ENCODE measurements around the gene BORCS8.
"Not testable (repeated sequence)": the region's sequence is repeated elsewhere in the genome, so short reads cannot be mapped to it uniquely, and the experiment has no call there.

The BORCS8 gene

DNA sequence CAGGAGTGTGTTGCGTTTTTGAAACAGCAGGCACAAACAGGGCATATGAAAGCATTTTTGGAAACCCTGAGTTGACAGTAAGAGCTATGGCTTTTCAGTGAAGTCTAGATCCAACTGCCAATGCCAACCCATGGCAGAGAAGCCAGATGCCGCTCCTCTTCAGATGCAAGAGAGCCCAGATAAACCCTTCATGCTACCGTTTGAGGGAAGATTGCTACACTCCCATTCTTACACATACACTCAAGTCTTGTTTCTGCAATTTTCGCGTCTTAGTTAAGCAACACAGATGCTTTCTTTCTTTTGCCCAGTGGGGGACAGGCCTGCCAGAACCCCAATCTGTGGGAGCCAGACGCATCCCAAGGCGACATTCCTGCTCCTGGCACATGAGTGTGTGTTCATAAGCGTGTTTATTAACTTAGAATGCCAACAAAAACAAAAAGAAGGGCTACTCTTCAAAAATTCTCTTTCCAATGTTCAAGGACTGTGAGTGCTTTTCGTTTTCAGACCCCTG lies 10.4 kb downstream of the BORCS8 start:
- DNase-seq (ENCODE audit: low read depth in 1 of 2, low spot score in 1 of 2), result no peak

DNA sequence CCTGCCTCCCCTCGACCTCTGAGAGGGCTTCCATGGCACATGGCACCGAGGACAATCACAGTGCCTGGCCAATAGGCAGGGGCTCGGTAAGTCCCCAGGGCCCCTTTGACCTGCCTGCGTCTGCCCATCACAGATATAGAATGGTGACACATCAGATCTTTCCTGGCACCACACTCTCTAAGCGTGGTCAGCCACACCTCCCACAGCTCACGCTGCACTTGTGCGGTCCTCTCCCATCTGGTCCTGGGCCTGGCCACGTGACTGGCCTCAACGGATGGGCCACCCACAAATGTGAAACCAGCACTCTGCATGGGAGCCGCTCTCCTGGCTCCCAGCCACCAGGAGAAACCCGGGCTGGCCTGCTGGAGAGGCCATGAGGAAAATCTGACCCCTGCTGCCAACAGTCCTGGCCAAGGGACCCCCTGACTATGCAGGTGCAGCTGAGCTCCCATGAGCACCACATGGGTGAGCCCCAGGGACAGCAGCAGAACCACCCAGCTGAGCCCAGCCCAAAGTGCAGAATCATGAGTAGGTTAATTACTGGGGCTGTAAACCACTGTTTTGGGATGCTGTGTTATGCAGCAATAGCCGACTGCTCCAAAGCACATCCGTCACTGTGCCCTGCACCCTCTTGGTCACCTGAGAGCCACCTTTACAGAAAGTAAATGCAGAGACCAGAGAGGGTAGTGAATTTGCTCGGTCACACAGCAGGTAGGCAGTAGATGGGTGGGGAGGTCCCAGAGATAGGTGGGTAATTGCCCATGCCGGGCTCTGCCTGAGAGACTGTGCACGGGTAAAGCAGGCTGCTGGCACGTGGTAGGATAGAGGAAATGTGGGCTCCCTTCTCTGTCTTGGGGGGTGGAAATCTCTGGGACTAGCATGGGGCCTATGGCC lies 12.2 kb downstream of the BORCS8 start:
- DNase-seq (ENCODE audit: low read depth in 1 of 2, low spot score in 1 of 2), result no peak

DNA sequence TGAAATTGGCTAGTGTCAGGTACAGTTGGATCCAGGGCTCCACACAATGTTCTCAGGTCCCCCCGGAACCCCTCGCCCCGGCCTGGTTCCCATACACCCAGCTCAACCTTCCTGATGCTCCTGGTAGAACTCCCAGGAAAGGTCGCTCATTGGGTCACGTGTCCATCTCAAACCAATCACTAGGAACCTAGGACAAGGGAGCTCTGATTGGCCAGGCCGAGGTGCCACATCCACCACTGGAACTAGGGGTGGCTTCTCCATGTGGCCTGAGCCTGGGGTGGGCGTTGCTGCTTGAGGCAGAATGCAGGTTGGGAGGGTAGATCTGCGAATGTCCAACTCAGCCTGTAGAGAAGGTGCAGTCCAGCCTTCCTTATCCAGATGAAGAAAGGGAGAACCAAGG lies 15.0 kb downstream of the BORCS8 start:
- DNase-seq (ENCODE audit: low read depth in 1 of 2, low spot score in 1 of 2), result no peak

DNA sequence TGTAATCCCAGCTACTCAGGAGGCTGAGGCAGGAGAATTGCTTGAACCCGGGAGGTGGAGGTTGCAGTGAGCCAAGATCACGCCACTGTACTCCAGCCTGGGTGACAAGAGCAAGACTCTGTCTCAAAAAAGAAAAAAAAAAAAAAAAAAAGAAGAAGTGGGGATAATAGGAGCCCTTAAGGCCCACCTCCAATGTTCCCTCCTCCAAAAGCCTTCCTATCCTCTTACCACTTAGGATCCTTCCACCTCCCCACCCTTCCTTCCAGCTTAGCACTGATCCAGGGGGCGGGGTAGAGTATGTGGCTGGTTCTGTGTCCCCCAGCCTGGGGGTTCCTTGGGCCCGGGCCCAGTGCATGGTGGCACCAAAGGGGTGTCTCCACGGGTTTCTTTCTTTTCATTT lies 18.7 kb downstream of the BORCS8 start:
- DNase-seq (ENCODE audit: low read depth in 1 of 2, low spot score in 1 of 2), result not testable (repeated sequence)

DNA sequence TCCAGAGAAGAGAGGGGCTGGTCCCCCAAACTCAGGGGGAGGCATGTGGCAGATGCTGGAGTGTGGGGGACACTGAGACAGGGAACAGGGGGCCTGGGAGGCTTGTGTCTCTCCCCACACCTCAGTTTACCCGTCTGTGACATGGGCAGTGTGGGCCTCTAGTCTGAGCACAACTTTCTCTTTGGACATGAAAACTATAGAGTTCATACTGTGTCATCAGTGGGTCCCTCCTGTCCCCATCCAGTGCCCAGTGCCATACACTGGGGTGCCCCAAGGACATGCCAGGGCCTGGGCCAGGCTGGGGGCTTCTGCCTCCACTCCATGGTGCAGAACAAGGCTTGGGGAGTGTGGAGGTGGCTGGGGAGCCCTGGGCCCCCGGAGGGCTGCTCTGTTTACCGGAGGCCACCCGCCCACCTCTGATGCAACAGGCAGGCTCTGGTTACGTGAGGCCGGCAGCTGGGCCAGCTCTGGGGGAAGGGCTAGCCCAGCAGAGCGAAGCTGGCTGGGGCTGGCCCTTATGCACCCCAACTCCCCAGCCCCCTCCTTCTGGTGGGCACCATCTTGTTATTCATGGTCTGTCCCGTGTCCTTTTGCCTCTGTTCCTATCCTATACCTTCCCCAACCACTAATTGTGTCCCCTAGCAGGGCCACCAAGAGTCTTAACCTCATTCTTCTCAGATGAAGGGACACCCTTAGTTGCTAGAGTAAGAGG lies 20.0 kb downstream of the BORCS8 start:
- DNase-seq (ENCODE audit: low read depth in 1 of 2, low spot score in 1 of 2), result no peak

DNA sequence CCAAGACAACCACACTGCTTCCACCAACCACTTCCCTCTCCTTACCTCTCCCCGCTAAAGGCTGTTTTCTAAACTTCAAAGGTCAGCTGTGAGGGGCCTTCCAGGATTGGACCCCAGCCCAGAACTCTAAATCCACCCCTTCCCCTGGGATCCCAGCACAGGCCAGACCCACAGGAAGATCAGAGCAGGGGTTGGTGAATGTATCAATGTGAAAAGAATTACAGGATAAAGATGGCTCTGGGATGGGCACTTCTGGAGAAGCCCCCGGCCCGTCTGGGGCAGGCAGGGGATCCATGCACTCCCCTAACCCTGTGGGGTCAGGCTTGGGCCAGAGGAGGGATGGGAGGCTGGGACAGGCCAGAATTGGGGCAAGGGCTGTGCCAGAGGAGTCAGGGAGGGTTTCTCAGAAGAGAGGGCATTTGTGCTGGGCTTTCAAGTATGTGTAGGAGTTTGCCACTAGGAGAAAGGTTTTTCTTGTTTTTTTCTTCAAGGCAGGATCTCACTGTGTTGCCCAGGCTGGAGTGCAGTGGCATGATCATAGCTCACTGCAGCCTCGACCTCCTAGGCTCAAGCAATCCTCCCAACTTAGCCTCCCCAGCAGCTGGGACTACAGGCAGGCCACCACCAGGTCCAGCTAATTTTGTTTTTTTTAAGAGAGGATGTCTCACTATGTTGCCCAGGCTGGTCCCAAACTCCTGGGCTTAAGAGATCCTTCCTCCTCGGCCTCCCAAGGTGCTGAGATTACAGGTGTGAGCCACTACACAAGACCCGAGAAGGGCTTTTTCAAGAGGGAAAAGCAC lies 20.9 kb downstream of the BORCS8 start:
- no peak for DNase-seq (ENCODE audit: low read depth in 1 of 2, low spot score in 1 of 2)

DNA sequence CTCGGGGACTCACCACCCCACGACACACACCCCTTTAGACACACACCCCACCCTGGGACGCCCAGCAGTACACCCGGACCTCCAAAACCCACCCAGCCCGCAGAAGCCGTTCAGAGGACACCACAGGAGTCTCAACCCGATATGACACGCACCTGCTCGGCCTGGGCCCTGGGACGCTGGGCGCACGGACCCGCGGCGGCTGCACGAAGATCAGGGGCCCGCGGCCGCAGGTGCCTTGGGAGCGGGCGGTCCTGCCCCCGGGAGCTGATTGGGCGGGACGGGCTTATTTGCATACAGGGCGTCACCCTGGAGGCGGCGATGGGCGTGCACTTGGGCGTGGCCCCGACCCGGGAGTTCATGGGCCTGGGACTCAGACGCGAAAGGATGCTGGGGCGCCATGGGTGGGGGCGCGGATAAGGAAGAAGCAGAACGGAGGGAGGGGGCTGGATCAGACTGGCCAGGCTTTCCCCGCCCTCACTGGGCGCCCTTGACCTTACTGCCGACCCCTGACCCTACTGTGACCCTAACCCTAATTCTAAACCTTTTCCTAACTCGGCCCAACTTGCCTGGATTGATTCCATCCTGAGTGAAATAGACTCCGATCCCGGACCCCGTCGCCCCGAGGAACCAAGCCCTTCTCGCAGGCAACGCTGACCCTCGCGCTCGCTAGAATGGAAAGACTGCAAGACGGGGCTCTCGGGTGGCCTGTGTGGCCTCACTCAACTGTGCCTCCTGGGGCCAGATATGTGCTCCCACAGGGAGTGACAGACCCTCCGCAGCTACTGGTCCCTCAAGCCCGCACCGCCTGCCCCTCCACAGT lies 21.7 kb downstream of the BORCS8 start, which contains the start of gene MEF2B:
Gene MEF2B (minus strand): TSS at position 211 of the 820 bp plus-strand sequence. CDS start 19,528 bp downstream, outside the sequence.
- DNase-seq (ENCODE audit: low read depth in 1 of 2, low spot score in 1 of 2), result peak; percentile 55 to 71

DNA sequence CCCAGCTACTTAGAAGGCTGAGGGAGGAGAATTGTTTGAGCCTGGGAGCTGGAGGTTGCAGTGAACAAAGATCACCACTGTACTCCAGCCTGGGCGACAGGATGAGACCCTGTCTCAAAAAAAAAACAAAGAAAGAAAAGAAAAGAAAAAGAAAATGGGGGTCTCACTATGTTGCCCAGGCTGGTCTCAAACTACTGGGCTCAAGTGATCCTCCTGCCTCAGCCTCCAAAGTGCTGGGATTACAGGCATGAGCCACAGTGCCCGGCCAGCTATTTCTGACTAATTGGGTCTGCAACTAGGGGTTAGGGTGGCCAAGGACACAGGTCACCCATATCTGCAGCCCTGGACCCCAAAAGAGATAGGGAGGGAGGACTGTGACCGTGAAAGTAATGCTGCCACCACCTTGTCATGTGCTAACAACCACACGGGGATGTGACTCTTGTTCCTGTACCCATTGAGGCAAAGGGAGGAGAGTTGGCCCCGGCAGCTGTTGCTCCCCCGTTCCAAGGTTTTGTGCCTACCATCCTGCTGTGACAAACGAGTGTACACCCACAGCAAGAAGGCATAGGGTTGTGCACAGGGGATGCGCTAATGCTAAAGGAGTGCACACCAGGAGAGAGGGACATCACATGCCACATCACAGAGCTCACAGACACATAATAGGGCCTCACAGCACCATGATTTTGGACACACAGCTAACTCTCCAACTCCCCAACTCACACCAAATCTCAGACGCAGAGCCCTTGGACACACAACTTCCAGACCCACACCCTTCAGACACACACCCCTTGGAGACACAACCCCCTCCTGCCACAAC lies 22.5 kb downstream of the BORCS8 start:
- no peak for DNase-seq (ENCODE audit: low read depth in 1 of 2, low spot score in 1 of 2)

DNA sequence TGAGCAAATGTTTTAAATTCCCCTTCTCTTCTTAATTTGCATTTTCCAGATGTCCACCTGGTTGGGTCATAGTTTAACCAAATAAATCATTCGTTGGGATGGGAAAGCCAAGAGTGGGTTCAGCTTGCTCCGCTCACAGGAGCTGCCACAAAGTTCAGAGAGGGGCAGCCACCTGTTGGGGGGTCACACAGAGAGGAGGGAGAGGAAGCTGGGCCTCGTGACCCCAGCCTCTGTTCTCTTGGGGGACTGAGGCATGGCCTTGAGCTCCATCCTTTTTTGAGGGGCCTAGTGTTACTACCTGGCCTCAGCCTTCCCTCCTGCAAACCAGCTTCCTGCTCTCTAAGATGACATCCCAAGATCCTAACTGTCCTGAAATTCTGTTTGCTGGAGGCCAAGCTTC lies 24.3 kb downstream of the BORCS8 start:
- no peak for DNase-seq (ENCODE audit: low read depth in 1 of 2, low spot score in 1 of 2)

DNA sequence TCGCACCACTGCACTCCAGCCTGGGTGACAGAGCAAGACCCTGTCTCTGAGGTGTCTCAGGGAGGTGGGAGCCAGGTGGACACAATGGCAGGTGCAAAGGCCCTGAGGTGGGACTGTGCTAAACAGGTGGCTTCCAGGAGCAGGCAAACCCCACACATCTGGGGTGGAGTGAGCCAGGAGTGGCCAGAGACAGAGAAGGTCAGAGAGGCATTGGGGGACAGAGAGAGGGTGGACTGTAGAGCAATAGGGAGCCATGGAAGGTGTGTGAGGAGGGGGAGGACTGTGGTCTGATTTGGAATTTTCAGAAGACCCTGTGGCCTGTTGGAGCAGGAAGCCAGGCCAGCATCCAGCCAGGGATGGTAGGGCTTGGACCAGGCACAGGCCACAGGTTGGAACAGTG lies 26.6 kb downstream of the BORCS8 start:
- DNase-seq (ENCODE audit: low read depth in 1 of 2, low spot score in 1 of 2), result no peak

DNA sequence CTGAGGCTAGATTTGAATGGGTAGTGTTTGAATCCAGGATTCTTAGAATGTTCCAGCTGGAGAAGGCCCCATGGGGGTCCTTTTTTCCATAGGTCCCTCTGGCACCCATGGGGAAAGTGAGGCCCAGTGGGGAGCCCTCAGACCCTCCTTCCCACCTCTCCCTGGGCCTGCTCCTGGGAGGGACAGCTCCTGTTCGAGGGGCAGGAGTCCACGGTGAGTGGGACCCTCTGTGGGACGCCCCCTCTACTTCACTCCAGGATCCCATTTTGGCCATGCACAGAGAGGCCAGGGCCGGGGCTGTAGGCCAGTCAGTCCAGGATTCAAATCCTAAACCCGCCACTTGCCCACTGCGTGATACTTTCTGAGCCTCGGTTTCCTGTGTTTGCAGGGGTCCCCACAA lies 29.5 kb downstream of the BORCS8 start:
- DNase-seq (ENCODE audit: low read depth in 1 of 2, low spot score in 1 of 2), result no peak

DNA sequence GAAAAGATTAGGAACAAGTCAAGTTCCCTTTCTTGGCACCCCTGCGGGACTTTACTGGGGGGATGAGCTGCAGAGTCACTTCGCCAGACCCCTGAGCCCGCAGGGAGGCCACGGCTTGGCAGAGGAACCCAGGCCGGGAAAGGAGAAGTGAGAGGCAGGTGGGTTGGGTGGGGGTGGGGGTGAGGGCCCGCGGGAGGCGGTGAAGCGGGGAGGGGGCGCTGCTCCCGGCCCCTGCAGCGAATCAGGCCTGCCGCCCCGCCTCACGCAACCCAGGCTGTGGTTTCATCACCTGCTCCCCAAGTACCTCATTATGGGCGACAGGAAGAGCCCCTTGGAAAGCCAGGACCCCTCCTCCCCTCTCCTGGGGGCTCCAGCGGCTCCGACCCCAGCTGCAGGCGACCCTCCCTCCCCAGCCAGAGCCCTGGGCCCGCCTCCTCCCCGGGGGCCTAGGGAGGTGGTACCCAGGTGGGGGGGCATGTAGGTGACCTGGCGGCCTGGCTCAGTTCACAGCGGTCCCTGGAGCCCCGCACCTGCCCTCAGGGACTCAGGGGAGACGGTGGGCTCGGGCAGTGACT lies 31.4 kb downstream of the BORCS8 start:
- no peak for DNase-seq (ENCODE audit: low read depth in 1 of 2, low spot score in 1 of 2)

DNA sequence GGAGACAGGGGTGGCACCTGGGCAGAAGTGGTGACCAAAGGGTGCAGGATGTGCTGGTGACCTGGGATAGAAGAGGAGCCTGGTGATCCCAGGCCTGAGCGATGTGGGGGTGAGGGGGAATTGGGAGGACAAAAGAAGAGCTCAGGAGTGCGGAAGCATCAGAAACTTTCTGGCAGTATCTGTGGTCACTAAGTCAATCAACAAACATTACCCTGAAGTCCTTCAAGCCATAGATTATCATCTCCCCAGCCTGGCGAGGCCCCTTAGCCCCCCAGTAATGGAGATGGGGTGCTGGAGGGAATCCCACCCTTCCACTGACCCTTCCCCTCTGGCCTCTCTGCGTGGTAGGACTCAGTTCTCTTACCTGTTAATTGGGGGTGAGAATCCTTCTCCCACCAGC lies 32.4 kb downstream of the BORCS8 start:
- DNase-seq (ENCODE audit: low read depth in 1 of 2, low spot score in 1 of 2), result no peak

DNA sequence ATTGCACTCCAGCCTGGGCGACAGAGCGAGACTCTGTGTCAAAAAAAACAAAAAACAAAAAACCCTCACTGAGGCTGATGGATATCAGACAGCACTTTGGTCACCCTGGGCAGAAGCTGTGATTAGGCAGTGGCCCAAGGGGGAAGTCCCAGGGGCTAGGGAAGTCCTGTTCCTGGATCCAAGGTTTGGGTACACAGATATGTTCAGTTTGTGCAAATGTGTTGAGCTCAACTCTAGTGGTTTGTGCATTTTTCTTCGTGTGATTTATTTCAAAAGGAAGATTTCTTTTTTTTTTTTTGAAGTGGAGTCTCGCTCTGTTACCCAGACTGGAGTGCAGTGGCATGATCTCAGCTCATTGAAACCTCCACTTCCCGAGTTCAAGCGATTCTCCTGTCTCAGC lies 34.1 kb downstream of the BORCS8 start:
- no peak for DNase-seq (ENCODE audit: low read depth in 1 of 2, low spot score in 1 of 2)

DNA sequence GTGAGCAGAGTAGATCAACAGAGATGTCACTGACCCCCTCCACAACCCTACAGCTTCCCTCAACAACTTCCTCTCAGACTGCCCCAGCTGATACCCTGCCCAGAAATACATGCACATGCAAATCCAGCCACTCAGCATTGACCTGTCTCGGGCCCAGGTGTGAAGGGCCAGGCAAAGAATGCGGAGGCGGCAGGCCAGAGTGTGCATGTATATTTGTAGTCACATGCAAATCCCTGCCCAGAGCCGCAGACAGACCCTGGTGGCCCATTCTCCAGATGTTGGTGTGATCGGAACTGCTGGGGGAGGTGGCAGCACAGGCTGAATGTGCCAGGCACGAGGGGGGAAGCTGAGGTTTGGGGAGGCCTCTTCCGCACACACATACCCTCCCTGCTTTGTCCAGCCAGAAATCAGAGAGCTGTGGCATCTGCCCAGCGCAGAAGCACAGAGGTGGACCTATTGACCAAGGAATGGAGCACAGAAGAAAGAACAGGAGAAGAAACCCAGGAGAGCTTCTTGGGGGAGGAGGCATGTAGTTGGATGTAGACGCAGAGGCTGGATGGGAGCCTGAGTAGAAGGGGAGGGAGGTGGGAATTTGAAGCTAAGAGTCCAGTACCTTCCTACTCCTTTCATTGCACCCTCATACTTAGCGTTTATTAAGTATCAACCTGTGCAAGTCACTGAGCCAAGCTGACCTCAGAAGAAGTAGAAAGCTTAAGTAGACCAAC lies 36.3 kb downstream of the BORCS8 start:
- no peak for DNase-seq (ENCODE audit: low read depth in 1 of 2, low spot score in 1 of 2)

DNA sequence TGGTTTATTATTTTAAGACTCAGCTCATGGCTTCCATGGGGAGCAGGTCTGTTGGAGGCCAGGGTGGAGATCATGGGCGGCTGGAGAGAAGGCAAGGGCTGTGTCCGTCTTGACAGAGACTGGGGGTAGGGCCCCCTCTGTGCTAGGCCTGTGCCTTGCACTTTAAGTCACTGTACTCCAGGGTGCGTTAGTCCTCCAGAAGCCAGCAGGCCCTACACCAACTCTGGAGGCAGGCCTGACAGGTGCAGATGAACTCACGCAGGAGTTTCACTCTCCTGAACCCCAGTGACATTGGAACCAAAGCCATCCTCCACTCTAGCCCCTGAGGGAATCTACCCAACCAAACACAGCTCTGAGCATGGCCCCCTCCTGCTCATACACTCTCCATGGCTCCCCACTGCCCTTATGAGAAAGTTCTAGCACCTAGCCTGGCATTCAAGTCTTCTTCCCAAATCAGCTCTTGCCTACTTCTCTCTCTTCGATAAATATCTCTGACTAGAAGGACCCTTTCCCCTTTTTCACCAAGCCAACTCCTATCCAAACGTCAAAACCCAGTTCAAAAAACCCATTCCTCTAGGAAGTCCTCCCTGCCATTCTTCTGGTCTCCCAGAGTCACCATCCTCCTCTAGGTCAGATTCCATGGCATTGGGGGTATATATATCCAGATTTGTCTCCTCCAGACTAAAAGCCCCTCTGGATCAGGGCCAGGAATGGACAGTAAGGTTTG lies 37.0 kb downstream of the BORCS8 start:
- no peak for DNase-seq (ENCODE audit: low read depth in 1 of 2, low spot score in 1 of 2)

DNA sequence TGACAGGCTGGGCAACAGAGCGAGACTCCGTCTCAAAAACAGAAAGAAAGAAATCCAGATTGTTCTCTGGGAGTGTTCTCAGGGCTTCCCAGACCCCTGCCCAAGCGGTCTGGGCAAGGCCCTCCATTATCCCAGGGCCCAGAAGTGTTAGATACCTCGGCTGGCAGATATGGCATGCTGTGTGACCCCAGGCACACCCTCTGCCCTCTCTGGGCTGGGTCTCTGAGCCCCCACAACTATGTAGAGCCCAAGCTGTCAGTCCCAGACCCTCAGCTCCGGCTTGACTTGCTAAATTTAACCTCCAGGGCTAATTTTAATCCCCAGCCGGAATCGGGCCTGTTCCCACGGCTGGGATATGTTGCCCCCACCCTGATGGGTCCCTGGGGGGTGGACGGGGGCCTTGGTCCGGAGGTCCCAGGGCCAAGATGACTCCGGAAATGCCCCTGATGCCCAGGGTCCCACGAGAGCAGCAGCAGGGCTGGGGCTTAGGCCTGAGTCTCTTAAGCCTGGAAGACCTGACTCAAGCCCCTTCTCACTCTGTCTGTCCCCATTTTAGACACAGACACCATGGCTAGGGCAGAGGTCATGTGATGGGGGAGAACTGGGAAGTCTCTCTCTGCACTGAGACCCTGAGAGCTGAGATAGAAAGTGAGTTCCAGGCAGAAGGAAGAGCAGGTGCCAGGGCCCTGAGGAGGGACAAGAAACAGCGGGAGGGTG lies 39.1 kb downstream of the BORCS8 start:
- no peak for DNase-seq (ENCODE audit: low read depth in 1 of 2, low spot score in 1 of 2)

All from stimulated activated CD4-positive, alpha-beta T cell treated with anti-CD3 and anti-CD28 coated beads, Interleukin-15, amount 100 ng/mL, for 1 hour (primary cell).